Stimulated activated CD4-positive, alpha-beta T cell treated with anti-CD3 and anti-CD28 coated beads, Interleukin-4, amount 100 ng/mL, for 1 hour (primary cell): ENCODE data around the gene RPS3.
"Not testable (repeated sequence)": the region's sequence is repeated elsewhere in the genome, so short reads cannot be mapped to it uniquely, and the experiment has no call there.

ENCODE experiments used
- DNase-seq: peaks from one replicate; pipeline ENCODE4 v3.0.0-alpha.2; 2020

RPS3 gene

GRCh38 chr11:75380716-75381420 is 18.4 kb upstream of the RPS3 start:
- no peak for DNase-seq

GRCh38 chr11:75383246-75383645 is 16.1 kb upstream of the RPS3 start:
- no peak for DNase-seq

GRCh38 chr11:75384438-75385080 is 14.8 kb upstream of the RPS3 start:
- DNase-seq: peak; percentile 80

- DNase-seq: no peak
These were observed 12.2 kb upstream of the RPS3 start for GRCh38 chr11:75386942-75387630.

GRCh38 chr11:75387736-75388294 is 11.5 kb upstream of the RPS3 start:
- no peak for DNase-seq

GRCh38 chr11:75388386-75389275 is 10.7 kb upstream of the RPS3 start:
- DNase-seq: peak; percentile 58

- DNase-seq: no peak
These were observed 10.1 kb upstream of the RPS3 start for GRCh38 chr11:75389276-75389605.

- no peak for DNase-seq
These were observed 9.4 kb upstream of the RPS3 start for GRCh38 chr11:75389925-75390324.

GRCh38 chr11:75394085-75394840 is 5.1 kb upstream of the RPS3 start:
- no peak for DNase-seq

- DNase-seq: no peak
These were observed 412 bp upstream of the RPS3 start for GRCh38 chr11:75398906-75399305.

GRCh38 chr11:75400146-75400865 is 988 bp downstream of the RPS3 start:
- no peak for DNase-seq

- no peak for DNase-seq
These were observed 2.9 kb downstream of the RPS3 start for GRCh38 chr11:75402002-75402773.

GRCh38 chr11:75403037-75403436 is 3.7 kb downstream of the RPS3 start:
- DNase-seq: no peak

GRCh38 chr11:75403983-75404658 is 4.8 kb downstream of the RPS3 start:
- no peak for DNase-seq

- no peak for DNase-seq
These were observed 7.0 kb downstream of the RPS3 start for GRCh38 chr11:75406338-75406777.

- no peak for DNase-seq
These were observed 9.6 kb downstream of the RPS3 start for GRCh38 chr11:75408957-75409219.

- DNase-seq: not testable (repeated sequence)
These were observed 10.7 kb downstream of the RPS3 start for GRCh38 chr11:75409971-75410370.

- not testable (repeated sequence) for DNase-seq
These were observed 13.8 kb downstream of the RPS3 start for GRCh38 chr11:75413146-75413545.

- no peak for DNase-seq
These were observed 14.5 kb downstream of the RPS3 start for GRCh38 chr11:75413864-75414263.
